Stimulated activated CD4-positive, alpha-beta T cell treated with anti-CD3 and anti-CD28 coated beads, Interleukin-12 subunit alpha, Interleukin-12 subunit beta, amount 100 ng/mL, for 4 hours (primary cell): ENCODE data around the gene MIB2.
"Not testable (repeated sequence)": the region's sequence is repeated elsewhere in the genome, so short reads cannot be mapped to it uniquely, and the experiment has no call there.

Source experiments
- DNase-seq: peaks from one replicate; pipeline ENCODE4 v3.0.0-alpha.2; 2020

MIB2 gene

DNA sequence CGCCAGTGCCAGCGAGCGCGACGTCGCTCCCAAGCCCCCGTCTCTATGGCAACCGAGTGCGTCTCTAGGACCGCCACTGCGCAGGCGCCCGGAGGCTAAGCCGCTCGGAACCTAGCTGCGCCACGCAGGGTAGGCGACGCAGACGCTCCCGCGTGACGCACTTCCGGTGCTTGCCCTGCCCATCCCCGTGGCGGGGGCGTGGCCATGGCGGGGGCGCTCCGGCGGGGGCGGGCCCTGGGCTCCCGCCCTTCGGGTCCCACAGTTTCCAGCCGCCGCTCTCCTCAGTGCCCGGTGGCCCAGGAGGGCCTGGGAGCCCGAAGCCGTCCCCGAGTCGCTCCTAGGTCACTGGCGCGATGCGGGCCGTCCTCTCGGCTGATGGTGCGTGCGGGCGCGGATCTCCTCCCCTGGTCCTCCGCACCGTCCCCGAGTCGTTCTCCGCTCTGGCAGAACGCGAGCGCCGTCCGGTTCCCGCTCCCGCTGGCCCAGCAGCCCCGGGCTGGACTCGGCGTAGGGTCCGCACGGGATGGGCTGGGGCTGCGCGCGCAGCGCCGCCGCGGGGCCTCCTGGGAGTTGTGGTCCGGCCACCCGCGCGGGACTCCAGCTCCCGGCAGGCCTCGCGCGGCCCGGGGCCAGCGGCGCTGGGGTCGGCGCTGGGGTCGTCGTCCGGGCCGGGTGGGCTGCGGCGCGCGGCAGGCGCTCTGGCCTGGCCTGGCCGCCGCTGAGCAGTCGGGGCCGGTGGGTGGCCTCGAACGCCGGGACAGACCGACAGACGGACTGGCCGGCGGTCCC is at the start of gene MIB2:
Gene MIB2 (plus strand): TSS at position 245 of the 789 bp plus-strand sequence. CDS start 7,953 bp downstream, outside the sequence.
- DNase-seq, result peak; percentile 96

DNA sequence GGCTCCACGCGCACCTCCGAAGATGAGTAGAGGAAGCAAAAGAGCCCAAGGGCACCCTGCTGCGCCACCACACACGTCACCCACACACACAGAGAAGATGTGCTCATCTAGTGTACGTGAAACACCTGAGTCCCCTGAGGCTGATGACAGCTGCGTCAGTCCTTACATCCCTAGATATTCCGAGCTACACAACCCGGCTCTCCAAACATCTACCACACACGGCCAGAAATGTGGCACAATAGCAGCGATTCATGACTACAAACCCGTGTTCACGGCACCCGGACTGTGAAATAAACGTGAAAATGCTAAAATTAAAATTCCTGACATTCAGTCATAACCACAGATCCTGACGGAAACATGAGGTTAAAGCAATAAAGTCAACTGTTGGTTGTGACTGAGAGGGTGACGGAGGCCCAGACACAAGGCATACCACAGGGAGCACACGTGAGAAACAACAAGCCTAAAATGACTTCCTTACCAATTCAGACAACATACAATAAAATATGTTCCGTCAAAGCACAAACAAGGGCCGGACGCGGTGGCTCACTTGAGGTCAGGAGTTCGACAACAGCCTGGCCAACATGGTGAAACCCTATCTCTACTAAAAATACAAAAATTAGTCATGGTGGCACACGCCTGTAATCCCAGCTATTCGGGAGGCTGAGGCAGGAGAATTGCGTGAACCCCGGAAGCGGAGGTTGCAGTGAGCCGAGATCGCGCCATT is 48.0 kb upstream of the MIB2 start:
- DNase-seq, result no peak

DNA sequence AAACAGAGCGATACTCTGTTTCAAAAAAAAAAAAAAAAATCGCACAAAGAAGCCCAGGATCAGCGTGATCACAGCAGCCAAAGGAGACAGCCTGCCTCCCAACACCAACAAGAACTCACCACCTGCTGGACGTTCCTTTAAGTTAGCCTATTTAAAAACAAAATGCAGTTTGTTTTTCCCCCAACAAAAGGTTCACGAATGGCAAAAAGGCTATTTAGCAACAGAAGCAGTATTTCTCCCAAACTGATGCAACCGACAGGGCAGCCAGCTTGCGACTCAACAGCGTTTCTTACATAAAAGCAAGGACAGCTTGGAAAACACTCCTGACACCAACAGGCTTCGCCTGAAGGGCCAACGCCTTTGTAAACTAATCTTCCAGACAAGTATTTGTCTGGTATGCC is 47.4 kb upstream of the MIB2 start:
- no peak for DNase-seq

GRCh38 chr1:1569341-1569740 is 46.0 kb upstream of the MIB2 start:
- no peak for DNase-seq

DNA sequence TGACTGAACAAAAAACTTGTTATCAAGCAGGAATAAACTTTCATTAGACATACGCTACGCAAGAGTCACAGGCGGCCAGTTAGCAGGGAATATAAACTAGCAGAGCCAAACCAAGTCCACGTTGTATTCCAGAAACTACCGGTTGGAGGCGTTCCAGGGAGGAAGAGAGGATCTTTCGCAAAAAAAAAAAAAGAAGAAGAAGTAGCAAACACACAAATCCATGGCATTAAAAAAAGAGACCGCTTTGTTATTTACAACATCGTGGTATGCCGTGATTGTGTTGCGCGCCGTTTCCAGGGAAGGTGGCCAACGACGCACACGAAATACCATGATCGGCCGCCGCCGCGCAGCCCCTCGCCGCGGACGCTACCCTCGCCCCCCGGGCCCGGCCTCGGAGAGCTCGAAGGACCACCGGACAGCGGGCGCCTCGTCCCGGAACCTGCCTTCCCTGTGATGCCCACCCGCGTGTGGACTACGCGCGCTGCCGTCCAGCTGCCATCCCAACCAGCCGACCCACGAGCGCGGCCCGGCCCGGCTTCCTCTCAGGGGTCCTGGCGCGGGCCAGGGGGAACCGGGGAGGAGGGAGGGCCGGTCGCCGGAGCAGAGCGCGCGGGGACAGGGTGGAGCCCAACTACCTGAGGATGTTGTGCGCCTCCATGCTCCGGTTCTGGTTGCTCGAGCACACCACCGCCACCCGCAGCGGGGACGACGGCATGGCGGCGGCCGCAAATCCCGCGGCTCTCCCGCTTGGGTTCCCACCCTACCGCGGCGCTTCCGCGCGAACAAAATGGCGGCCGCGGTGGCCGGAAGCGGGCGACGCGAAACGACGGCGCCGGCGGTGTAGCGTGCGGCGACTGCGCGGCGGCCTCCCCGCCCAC is 41.2 kb upstream of the MIB2 start:
- peak; percentile 66 for DNase-seq

- DNase-seq, result peak; percentile 93
Measured at GRCh38 chr1:1574721-1575537, 40.4 kb upstream of the MIB2 start, which contains the start of gene SSU72. TSS of gene SSU72 (minus strand) at chr1:1574863. CDS start at chr1:1574557, 306 bp downstream.

GRCh38 chr1:1577367-1578011 is 37.8 kb upstream of the MIB2 start:
- no peak for DNase-seq

DNA sequence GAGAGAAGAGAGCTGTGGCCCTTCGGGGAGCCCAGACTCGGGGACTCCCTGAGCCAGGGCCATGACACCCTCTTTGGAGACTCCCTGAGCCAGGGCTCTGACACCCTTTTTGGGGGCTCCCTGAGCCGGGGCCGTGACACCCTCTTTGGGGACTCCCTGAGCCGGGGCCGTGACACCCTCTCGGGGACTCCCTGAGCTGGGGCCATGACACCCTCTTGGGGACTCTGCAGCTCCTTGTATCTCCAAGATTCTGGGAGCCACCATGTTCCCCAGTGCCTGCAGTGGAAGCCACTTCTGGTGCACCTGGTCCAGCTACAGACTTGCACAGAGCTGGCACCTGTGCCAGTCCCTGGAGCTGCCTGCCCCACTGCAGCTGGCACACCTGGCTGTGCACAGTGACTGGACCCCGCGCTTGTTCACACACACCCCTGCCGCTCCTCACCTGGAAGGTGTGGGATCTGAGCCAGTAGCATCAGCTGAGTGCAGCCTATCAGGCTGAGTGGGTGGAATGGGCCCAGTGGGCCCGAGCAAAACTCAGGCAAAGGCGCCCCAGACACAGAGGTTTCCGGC is 36.8 kb upstream of the MIB2 start:
- DNase-seq, result no peak

DNA sequence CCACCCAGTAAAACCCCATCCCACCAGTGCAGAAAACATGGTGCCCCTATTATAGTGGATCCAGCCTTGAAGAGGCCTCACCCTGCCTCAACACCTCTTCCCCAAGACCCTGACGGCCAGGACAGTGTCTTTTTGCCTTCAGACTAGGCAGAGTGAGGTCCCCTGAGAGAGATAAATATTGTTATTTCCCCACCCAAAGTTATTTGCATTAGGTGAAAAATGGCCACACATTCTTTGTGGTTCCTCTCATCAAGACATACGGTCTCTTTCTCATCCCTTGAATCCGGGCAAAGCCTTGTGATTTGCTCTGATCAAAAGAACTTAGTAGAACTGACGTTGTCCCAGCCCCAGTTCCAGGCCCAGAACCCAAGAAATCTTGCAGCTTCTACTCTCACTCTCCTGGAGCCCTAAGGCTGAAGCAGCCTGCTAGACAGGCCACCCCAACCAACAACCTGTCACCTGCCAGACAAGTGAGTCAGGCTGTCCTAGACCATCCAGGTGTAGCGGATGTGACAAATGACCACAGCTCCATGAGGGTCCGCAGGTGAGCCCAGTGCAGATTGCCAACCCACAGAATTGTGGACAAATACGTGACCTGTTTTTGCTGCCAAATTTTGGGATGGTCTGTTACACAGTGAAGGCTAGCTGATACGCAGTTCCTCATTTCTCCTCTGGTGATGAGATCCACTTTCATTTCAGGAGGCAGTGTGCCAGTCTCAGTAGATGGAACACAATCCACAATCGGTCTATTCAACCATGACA is 32.5 kb upstream of the MIB2 start:
- DNase-seq, result no peak

DNA sequence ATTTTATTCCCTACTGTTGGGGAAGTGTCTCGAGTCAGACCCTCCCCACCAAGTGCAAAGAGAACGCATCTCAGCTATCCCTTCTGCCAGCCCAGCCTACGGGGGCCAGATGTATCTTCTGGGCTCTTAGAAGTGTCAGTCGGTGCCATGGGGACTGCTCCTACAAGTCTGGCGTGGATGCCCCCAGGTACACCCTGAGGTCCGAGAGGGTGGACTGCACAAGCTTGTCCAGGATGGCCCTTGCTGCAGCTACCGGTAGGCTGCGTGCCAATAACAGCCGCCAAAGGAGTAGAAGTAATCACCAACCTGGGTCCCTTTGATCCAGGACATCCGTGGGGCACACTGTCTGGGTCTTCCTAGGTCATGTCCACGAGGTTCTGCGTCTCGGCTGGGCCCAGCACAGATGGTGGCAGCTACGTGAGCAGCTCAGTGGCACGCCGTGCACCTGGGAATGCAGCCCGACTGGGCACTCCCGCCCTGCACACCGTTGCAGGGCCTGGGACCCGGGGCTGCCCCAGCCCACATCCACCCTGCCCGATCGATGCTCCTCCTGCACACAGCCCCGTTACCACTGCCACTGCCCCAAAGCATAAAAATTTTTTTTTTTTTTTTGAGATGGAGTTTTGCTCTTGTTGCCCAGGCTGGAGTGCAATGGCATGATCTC is 31.8 kb upstream of the MIB2 start:
- DNase-seq, result no peak

GRCh38 chr1:1591452-1591851 is 23.8 kb upstream of the MIB2 start:
- DNase-seq, result no peak

GRCh38 chr1:1593834-1594601 is 21.3 kb upstream of the MIB2 start:
- no peak for DNase-seq

GRCh38 chr1:1594602-1595260 is 20.6 kb upstream of the MIB2 start:
- DNase-seq, result no peak

- DNase-seq, result not testable (repeated sequence)
Measured at GRCh38 chr1:1595341-1595740, 20.0 kb upstream of the MIB2 start.

DNA sequence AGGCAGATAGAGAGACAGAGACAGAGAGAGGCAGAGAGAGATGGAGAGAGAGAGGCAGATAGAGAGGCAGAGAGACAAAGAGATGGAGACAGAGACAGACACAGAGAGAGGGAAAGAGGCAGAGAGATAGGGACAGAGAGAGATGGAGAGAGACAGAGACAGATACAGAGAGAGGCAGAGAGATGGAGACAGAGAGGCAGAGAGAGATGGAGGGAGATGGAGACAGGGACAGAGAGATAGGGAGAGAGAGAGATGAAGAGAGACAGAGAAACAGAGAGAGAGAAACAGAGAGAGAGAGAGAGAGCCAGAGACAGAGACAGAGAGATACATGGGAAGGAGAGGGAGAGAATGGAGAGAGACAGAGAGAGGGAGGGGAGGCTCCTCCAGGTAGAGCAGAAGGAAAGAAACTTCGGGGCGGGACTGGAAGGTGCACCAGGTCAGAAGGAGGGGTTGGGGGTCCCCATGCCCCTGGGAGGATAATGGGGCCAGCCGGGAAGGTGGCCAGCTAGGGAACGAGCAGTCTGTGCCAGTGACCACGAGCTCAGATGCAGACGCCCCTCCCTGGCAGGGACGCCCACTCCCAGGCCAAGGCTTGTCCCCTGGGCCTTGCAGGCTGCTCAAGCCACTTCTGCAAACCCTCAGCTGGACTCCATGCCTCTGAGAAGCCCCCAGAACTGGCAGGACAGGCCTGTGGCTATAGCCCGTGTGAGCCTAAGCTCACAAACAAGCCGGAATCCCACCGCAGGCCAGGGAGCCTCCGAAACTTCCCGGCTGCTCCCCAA is 18.6 kb upstream of the MIB2 start:
- no peak for DNase-seq

- no peak for DNase-seq
Measured at GRCh38 chr1:1597275-1597930, 17.9 kb upstream of the MIB2 start.

GRCh38 chr1:1598051-1598719 is 17.1 kb upstream of the MIB2 start:
- no peak for DNase-seq
